IMR-90 (cell line): Measurements from ENCODE around the gene PARD3. TPM values are rescaled to one million over a fixed set of nuclear protein-coding genes. Genes with fewer than 3 reads are reported as not detected.

Experiments
- ATAC-seq: fragments of 200-7000 bp; cut with Tn5 transposase; 2 replicates; pipeline ENCODE4 v1.9.1; 2020; ENCODE audit warnings: low read depth, mild to moderate bottlenecking, moderate library complexity
- BruUV-seq: library from RNA; stranded (reverse); fragments of 400-500 nt; replicated peaks from 2 replicates; lab custom pipeline; 2021; lab: Mats Ljungman, UMichigan
- CTCF ChIA-PET: fragments of 300-600 bp; formaldehyde crosslinking; extraction: SDS; loops from one replicate; lab custom pipeline; 2021; ENCODE audit warnings: antibody characterized with exemption; lab: Yijun Ruan, JAX
- POLR2A ChIA-PET: fragments of 300-600 bp; sonication (Branson Sonifier 250); formaldehyde crosslinking; loops from one replicate; lab custom pipeline; 2022; ENCODE audit warnings: antibody characterized with exemption; ENCODE audit not compliant: unreplicated experiment; lab: Charles Lee
- DNase-seq: peaks from one replicate; pipeline ENCODE4 v3.0.0; 2013
- H2AFZ ChIP-seq: replicated peaks from 2 replicates; pipeline ENCODE3; 2013; ENCODE audit warnings: low read length, mild to moderate bottlenecking; ENCODE audit not compliant: poor library complexity
- H2AK5ac ChIP-seq: 2 replicates; pipeline ENCODE4 v1.6.1; 2013; ENCODE audit warnings: low read depth, low read length, inconsistent platforms
- H2AK9ac ChIP-seq: replicated peaks from 2 replicates; pipeline ENCODE3; 2013; ENCODE audit warnings: mild to moderate bottlenecking, low read depth, low read length, moderate library complexity; ENCODE audit not compliant: poor library complexity
- H2BK120ac ChIP-seq: 2 replicates; pipeline ENCODE4 v1.6.1; 2013; ENCODE audit warnings: low read depth, low read length, inconsistent platforms
- H2BK15ac ChIP-seq: 3 replicates; pipeline ENCODE4 v1.6.1; 2013; ENCODE audit warnings: low read depth, low read length, inconsistent platforms
- H2BK20ac ChIP-seq: 2 replicates; pipeline ENCODE4 v1.6.1; 2013; ENCODE audit warnings: low read depth, mild to moderate bottlenecking, inconsistent platforms, low read length, moderate library complexity
- H2BK5ac ChIP-seq: 2 replicates; pipeline ENCODE4 v1.6.1; 2013; ENCODE audit warnings: mild to moderate bottlenecking, low read depth, low read length, inconsistent platforms; ENCODE audit not compliant: poor library complexity, severe bottlenecking
- H3K14ac ChIP-seq: replicated peaks from 2 replicates; pipeline ENCODE4 v1.6.1; 2013; ENCODE audit warnings: low read depth, low read length, inconsistent platforms
- H3K18ac ChIP-seq: 2 replicates; pipeline ENCODE4 v1.6.1; 2013; ENCODE audit warnings: low read depth, low read length, control low read depth
- H3K23ac ChIP-seq: 2 replicates; pipeline ENCODE4 v1.6.1; 2013; ENCODE audit warnings: low read depth, low read length, inconsistent platforms
- H3K27ac ChIP-seq: 2 replicates; pipeline ENCODE4 v1.5.1; 2013; ENCODE audit warnings: mild to moderate bottlenecking, control low read depth, low read length; ENCODE audit not compliant: insufficient read depth
- H3K27me3 ChIP-seq: 2 replicates; pipeline ENCODE4 v1.6.1; 2013; ENCODE audit warnings: low read length; ENCODE audit not compliant: control insufficient read depth, insufficient read depth
- H3K36me3 ChIP-seq: 2 replicates; pipeline ENCODE4 v1.6.1; 2013; ENCODE audit warnings: low read length, mixed read lengths; ENCODE audit not compliant: control insufficient read depth, insufficient read depth
- H3K4ac ChIP-seq: 2 replicates; pipeline ENCODE4 v1.6.1; 2013; ENCODE audit warnings: low read depth, low read length, inconsistent platforms
- H3K4me1 ChIP-seq: 2 replicates; pipeline ENCODE4 v1.6.1; 2013; ENCODE audit warnings: low read length, mixed read lengths; ENCODE audit not compliant: control insufficient read depth, insufficient read depth
- H3K4me2 ChIP-seq: 2 replicates; pipeline ENCODE4 v1.6.1; 2013; ENCODE audit warnings: low read depth, mild to moderate bottlenecking, control low read depth, low read length, moderate library complexity
- H3K4me3 ChIP-seq: 2 replicates; pipeline ENCODE4 v1.5.1; 2013; ENCODE audit warnings: low read depth, mild to moderate bottlenecking, control low read depth, low read length, moderate library complexity; ENCODE audit not compliant: insufficient read depth
- H3K56ac ChIP-seq: 2 replicates; pipeline ENCODE4 v1.6.1; 2013; ENCODE audit warnings: low read length, inconsistent platforms; ENCODE audit not compliant: insufficient read depth; ENCODE audit errors: extremely low read depth
- H3K79me1 ChIP-seq, 2 experiments: 2 replicates each; pipeline ENCODE4 v1.6.1; 2013; ENCODE audit warnings: low read length in 2 of 2, inconsistent platforms in 1 of 2, low read depth in 1 of 2
- H3K9ac ChIP-seq: 2 replicates; pipeline ENCODE4 v1.6.1; 2013; ENCODE audit warnings: low read depth, low read length, control low read depth
- H3K9me1 ChIP-seq: 2 replicates; pipeline ENCODE4 v1.6.1; 2013; ENCODE audit warnings: low read length, inconsistent platforms; ENCODE audit not compliant: insufficient read depth
- H3K9me3 ChIP-seq: 2 replicates; pipeline ENCODE4 v1.6.1; 2013; ENCODE audit warnings: low read length; ENCODE audit not compliant: control insufficient read depth, insufficient read depth
- H4K20me1 ChIP-seq: 2 replicates; pipeline ENCODE4 v1.6.1; 2013; ENCODE audit warnings: low read length, inconsistent platforms; ENCODE audit not compliant: insufficient read depth
- H4K5ac ChIP-seq: 2 replicates; pipeline ENCODE4 v1.6.1; 2013; ENCODE audit warnings: mild to moderate bottlenecking, low read depth, low read length, control low read depth
- H4K8ac ChIP-seq, 2 experiments: 2 replicates each; pipeline ENCODE4 v1.6.1; 2013; ENCODE audit warnings: low read depth in 2 of 2, low read length in 2 of 2, control low read depth in 1 of 2, inconsistent platforms in 1 of 2
- H4K91ac ChIP-seq: 2 replicates; pipeline ENCODE4 v1.6.1; 2013; ENCODE audit warnings: low read depth, low read length, inconsistent platforms; ENCODE audit not compliant: insufficient read depth
- BHLHE40 ChIP-seq: fragments of 150-350 bp; IDR thresholded peaks from 2 replicates; pipeline ENCODE4 v1.6.1; 2016; ENCODE audit warnings: mild to moderate bottlenecking, low read depth, low read length
- CEBPB ChIP-seq: IDR thresholded peaks from 2 replicates; pipeline ENCODE4 v1.6.1; 2012; ENCODE audit warnings: low read depth, low read length, improper control_type of control experiment
- CHD1 ChIP-seq: IDR thresholded peaks from 2 replicates; pipeline ENCODE4 v1.6.1; 2012; ENCODE audit warnings: low read depth, low read length, improper control_type of control experiment
- FOS ChIP-seq: fragments of 150-350 bp; IDR thresholded peaks from 2 replicates; pipeline ENCODE4 v1.6.1; 2016; ENCODE audit warnings: low read depth, low read length
- MAFK ChIP-seq: IDR thresholded peaks from 2 replicates; pipeline ENCODE4 v1.6.1; 2012; ENCODE audit warnings: low read depth, low read length, improper control_type of control experiment
- MAZ ChIP-seq: IDR thresholded peaks from 2 replicates; pipeline ENCODE4 v1.6.1; 2012; ENCODE audit warnings: low read depth, mild to moderate bottlenecking, low read length, improper control_type of control experiment, moderate library complexity, borderline replicate concordance
- MXI1 ChIP-seq: IDR thresholded peaks from 2 replicates; pipeline ENCODE4 v1.6.1; 2012; ENCODE audit warnings: low read depth, mild to moderate bottlenecking, low read length, moderate library complexity, borderline replicate concordance
- NFE2L2 ChIP-seq: fragments of 150-350 bp; IDR thresholded peaks from 2 replicates; pipeline ENCODE4 v1.6.1; 2016; ENCODE audit warnings: low read depth, mild to moderate bottlenecking, low read length
- POLR2A ChIP-seq: IDR thresholded peaks from 2 replicates; pipeline ENCODE4 v1.6.1; 2012; ENCODE audit warnings: mild to moderate bottlenecking, low read depth, low read length
- RAD21 ChIP-seq: IDR thresholded peaks from 2 replicates; pipeline ENCODE4 v1.6.1; 2012; ENCODE audit warnings: low read length, improper control_type of control experiment
- RCOR1 ChIP-seq: IDR thresholded peaks from 2 replicates; pipeline ENCODE4 v1.6.1; 2012; ENCODE audit warnings: mild to moderate bottlenecking, low read length, improper control_type of control experiment; ENCODE audit not compliant: insufficient replicate concordance
- RFX5 ChIP-seq: IDR thresholded peaks from 2 replicates; pipeline ENCODE4 v1.8.0; 2012; ENCODE audit warnings: low read depth, mild to moderate bottlenecking, low read length, moderate library complexity
- SMC3 ChIP-seq: fragments of 150-350 bp; IDR thresholded peaks from 2 replicates; pipeline ENCODE4 v1.6.1; 2016; ENCODE audit warnings: low read depth, mild to moderate bottlenecking, antibody characterized with exemption, low read length, moderate library complexity
- WGBS, 2 experiments: methylation state at CpG; one replicate each; pipeline versions ENCODE4 v1.1.5 to v1.1.7; 2013; ENCODE audit warnings: missing lambda C conversion rate in 2 of 2; ENCODE audit not compliant: insufficient read length in 1 of 2; ENCODE audit errors: extremely low coverage in 2 of 2; 5-methylcytosine and 5-hydroxymethylcytosine counted together
- dilution Hi-C: fragments of 300-500 bp; cut with HindIII; formaldehyde crosslinking; loops from one replicate; pipeline ENCODE4 v1.14.3; 2018; ENCODE audit warnings: low sequenced_read_pairs; ENCODE audit not compliant: unreplicated experiment
- in situ Hi-C: fragments of 300-500 bp; cut with MboI; formaldehyde crosslinking; loops from 3 replicates; pipeline ENCODE4 v1.14.3; 2019; ENCODE audit warnings: low sequenced_read_pairs, inconsistent platforms, mixed read lengths
- intact Hi-C: fragments of 100-400 bp; cut with micrococcal nuclease; formaldehyde crosslinking; loops from 2 replicates; pipeline ENCODE4 v1.10.0; 2022
- polyA plus RNA-seq, 3 experiments: library from polyadenylated mRNA; depleted of rRNA; stranded (reverse); fragments of >200 nt; gene quantifications; 2 replicates each; pipeline ENCODE4 v1.2.3, GENCODE V29; 2012; ENCODE audit warnings: low replicate concordance in 1 of 3
- total RNA-seq: library from RNA; depleted of rRNA; stranded (reverse); fragments of >200 nt; gene quantifications from 2 replicates; pipeline ENCODE4 v1.2.3, GENCODE V29; 2012
- TF ChIP-seq, protein P1 (sequence below): conservative IDR thresholded peaks from 2 replicates; pipeline ENCODE4 v1.5.1; 2012; ENCODE audit warnings: mild to moderate bottlenecking, low read depth, low read length, improper control_type of control experiment
- TF ChIP-seq, protein P2 (sequence below): fragments of 150-350 bp; IDR thresholded peaks from 2 replicates; pipeline ENCODE4 v1.6.1; 2016; ENCODE audit warnings: low read depth, mild to moderate bottlenecking, low read length, moderate library complexity, borderline replicate concordance

Gene PARD3
- total and polyA plus RNA-seq, 2 of the 4 experiments (the other 2 are of a cell fraction) = 14.6 to 37.5 TPM

DNA sequence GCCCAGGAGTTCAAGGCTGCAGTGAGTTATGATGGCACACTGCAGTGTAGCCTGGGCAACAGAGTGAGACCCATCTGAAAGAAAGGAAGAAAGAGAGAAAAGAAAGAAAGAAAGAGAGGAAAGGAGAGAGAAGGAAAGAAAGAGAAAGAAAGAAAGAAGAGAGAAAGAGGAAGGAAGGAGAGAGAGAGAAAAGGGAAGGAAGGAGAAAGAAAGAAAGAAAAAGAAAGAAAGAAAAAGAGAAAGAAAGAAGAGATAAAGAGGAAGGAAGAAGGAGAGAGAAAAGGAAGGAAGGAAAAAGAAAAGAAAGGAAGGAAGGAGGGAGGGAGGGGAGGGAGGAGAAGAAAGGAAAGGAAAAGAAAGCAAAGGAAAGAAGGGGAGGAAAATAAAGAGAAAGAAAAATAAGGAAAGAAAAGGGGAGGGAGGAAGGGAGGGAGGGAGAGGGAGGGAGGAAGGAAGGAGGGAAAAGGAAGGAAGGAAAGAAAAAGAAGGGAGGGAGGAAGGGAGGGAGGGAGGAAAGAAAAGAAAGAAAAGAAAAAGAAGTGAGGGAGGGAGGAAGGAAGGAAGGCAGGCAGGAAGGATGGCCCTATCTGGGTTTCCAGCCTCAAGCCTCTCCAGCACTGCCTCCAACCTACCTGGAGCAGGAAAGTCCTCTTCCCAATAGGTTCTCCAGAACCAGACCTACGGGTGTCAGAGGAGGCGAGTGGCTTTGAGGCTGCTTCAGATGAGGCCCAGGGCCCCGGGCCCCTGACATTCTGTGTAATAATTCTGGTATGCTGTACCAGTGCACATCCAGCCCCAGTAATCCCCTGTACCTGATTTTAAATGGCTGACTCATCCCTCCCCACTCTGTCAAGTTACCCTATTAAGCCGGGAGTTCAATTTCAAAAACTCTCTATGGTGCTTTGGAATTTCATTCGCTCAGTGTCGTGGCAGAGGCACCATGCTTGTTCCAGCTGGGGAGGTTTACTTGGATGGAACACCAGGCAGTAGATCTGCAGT lies 6.8 kb upstream of the PARD3 start:
- 82% methylated on average over 3 of the region's 6 CpGs; no CpG with 5 or more reads in 1 of the 2 experiments for WGBS, 2 experiments
- H3K23ac ChIP-seq = 0 out of 2 replicates have a peak overlapping the region, but pooled peaks have one; percentile 25
- H2BK15ac ChIP-seq = no peak overlapping the region
- H3K27me3 ChIP-seq = peaks cover 6% of the 10 kb centered on the region
- peak overlapping the region; percentile 63 for H2AK9ac ChIP-seq
- CTCF ChIA-PET = no interaction called here
- no peak overlapping the region for H4K91ac ChIP-seq
- no peak overlapping the region for H2AK5ac ChIP-seq
- peak; percentile 11 for DNase-seq
- H3K79me1 ChIP-seq = no peaks in the 10 kb centered on the region
- no peak overlapping the region for H2BK120ac ChIP-seq
- no peaks in the 10 kb centered on the region for H3K4me1 ChIP-seq
- no peak overlapping the region for H3K18ac ChIP-seq
- H3K4me2 ChIP-seq = no peak overlapping the region
- no peak overlapping the region for H3K4ac ChIP-seq
- no peak overlapping the region for H3K56ac ChIP-seq
- peak overlapping the region; percentile 66 for H2AFZ ChIP-seq
- no peaks in the 10 kb centered on the region for H3K9me1 ChIP-seq
- POLR2A ChIA-PET = no interaction called here
- H2BK20ac ChIP-seq = no peak overlapping the region
- dilution Hi-C loops = no loop called here
- H4K20me1 ChIP-seq = no peaks in the 10 kb centered on the region
- H3K36me3 ChIP-seq = no peaks in the 10 kb centered on the region
- H4K5ac ChIP-seq = no peak overlapping the region
- H3K27ac ChIP-seq = no peak overlapping the region
- TF ChIP-seq MAZ (no peak), MAFK (no peak), SMC3 (no peak), NFE2L2 (no peak), MXI1 (no peak), CHD1 (no peak), RFX5 (no peak), RAD21 (no peak), RCOR1 (no peak), POLR2A (no peak), FOS (no peak), BHLHE40 (no peak), CEBPB (no peak)
- TF ChIP-seq, protein P1, sequence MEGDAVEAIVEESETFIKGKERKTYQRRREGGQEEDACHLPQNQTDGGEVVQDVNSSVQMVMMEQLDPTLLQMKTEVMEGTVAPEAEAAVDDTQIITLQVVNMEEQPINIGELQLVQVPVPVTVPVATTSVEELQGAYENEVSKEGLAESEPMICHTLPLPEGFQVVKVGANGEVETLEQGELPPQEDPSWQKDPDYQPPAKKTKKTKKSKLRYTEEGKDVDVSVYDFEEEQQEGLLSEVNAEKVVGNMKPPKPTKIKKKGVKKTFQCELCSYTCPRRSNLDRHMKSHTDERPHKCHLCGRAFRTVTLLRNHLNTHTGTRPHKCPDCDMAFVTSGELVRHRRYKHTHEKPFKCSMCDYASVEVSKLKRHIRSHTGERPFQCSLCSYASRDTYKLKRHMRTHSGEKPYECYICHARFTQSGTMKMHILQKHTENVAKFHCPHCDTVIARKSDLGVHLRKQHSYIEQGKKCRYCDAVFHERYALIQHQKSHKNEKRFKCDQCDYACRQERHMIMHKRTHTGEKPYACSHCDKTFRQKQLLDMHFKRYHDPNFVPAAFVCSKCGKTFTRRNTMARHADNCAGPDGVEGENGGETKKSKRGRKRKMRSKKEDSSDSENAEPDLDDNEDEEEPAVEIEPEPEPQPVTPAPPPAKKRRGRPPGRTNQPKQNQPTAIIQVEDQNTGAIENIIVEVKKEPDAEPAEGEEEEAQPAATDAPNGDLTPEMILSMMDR = no peak
- TF ChIP-seq, protein P2, sequence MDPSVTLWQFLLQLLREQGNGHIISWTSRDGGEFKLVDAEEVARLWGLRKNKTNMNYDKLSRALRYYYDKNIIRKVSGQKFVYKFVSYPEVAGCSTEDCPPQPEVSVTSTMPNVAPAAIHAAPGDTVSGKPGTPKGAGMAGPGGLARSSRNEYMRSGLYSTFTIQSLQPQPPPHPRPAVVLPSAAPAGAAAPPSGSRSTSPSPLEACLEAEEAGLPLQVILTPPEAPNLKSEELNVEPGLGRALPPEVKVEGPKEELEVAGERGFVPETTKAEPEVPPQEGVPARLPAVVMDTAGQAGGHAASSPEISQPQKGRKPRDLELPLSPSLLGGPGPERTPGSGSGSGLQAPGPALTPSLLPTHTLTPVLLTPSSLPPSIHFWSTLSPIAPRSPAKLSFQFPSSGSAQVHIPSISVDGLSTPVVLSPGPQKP = no peak
- H3K9me3 ChIP-seq = no peaks in the 10 kb centered on the region
- intact Hi-C loops = no loop called here
- no peak overlapping the region for H2BK5ac ChIP-seq
- no peak overlapping the region for H3K14ac ChIP-seq
- no peak overlapping the region for H3K4me3 ChIP-seq
- in situ Hi-C loops = no loop called here
- no TSS peak for BruUV-seq
- H4K8ac ChIP-seq = no peak overlapping the region
- no peak overlapping the region for H3K9ac ChIP-seq
- no peak for ATAC-seq
